NCI-H345 treated with DMSO at 0.1 percent for 48 hours (cell line): ENCODE data around the gene XXYLT1.
A peak's percentile ranks its signal among the peaks of the same experiment; 100 is the strongest.

Source experiments
- DNase-seq: peaks from one replicate; lab custom pipeline; 2025; ENCODE audit not compliant: unreplicated experiment; lab: John Stamatoyannopoulos, UW

The XXYLT1 gene

DNA sequence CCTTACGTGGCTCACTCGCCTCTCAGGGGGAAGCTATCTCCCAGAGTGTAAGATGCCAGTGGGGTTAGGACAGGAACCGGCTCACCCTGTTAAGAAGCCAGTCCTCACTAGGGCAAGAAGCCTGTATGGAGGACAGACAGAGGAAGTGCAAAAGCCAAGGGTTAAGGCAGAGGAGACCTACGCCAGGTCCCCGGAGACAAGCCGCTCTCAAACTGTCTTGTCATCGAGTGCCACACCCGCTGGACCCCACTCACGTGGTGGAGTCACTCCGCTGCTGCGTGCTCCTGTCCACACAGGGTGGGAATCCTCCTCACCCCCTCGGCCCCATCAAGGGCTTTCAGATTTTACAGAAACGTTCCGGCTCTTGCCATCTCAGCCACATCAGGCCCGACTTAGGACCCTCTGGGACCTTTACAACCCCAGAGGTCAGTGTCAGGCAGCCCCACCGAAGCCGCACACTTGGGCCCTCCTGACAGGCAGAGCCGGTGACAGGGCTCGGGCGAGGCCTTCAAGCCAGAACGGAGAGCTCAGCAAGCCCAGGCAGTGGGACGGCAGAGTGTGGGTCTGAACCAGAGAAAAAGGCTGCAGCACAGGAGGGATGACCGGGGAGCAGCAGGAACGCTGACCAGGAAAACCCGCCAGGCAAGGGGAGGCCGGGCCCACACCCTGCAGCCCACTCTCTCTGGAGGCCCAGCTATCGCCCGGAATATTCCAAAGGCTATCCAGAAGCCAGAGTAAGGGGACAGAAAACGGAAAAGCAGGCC, 61.7 kb downstream of the XXYLT1 start:
- no peak for DNase-seq

DNA sequence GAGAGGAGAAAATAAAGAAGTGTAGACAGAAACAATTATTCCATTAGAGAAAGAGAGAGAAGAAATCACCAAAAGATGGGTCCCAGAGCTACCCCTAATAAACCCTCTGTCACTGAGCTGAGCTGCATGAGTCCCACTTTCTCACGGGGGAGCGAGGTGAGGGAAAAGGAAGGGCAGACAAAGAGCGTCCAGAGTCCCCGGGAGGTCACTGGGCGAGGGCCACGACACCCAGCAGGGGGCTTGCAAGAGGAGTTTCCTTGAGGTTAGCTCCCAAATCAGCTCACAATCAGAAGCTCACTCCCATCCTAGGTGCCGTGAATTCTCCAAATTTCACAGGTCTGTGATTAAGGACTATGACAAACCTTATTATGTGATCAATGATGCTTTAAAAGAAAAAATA, 62.3 kb downstream of the XXYLT1 start:
- no peak for DNase-seq

DNA sequence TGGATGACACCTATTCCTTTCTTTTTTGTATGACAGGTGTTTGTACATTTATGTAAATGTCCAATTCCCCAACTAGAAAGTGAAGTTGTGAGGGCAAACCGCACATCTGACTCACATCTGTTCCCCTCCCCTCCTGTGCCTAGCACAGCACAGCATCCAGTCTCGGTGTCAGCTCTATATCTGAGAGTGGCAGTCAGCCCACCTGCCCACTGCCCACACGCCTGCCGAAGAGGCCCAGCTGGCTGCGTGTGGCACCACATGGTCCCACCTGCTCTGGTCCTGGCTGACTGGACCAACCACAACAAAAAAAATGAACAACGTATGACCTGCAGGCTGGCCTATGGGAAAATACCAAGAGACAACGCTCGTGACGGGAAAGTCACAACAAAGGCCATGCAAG, 62.8 kb downstream of the XXYLT1 start:
- DNase-seq, result no peak

DNA sequence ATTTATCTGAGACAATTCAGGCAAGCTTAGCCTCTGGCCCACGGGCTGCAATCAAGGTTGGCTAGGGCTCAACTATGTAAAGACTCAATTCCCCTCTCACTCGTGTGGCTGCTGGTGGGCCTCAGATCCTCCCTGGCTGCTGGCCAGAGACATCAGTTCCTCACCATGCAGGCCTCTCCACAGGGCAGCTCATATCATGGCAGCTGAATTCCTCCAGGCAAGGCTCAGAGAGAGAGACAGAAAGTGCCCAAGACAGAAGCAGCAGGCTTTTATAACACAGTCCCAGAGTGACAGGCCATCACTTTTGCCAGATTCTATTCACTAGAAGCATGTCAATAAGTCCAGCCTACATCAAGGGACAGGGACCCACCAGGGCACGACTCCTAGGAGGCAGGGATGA, 63.2 kb downstream of the XXYLT1 start:
- no peak for DNase-seq

DNA sequence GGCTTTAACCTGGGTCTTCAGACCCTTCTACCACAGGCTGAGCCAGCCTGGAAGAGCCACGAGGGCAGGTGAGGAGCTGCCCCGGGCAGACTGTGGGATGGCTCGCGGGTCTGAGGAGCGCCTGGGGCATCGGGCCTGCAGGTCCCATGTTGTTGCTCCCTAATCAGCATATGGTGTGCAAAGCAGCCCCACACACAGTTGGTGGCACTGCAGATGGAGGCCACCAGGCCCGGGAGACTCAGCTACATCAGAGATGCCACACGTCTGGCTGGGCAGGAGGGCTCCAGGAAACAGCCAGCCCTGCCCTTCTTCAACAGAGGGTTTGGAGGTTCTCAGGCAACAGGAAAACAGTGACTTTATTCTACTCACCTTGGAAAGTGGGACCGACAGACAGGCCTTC, 63.9 kb downstream of the XXYLT1 start:
- no peak for DNase-seq

GRCh38 chr3:195204360-195205163, 66.4 kb downstream of the XXYLT1 start:
- peak; percentile 80 for DNase-seq

GRCh38 chr3:195203606-195204005, 67.4 kb downstream of the XXYLT1 start:
- DNase-seq, result no peak

DNA sequence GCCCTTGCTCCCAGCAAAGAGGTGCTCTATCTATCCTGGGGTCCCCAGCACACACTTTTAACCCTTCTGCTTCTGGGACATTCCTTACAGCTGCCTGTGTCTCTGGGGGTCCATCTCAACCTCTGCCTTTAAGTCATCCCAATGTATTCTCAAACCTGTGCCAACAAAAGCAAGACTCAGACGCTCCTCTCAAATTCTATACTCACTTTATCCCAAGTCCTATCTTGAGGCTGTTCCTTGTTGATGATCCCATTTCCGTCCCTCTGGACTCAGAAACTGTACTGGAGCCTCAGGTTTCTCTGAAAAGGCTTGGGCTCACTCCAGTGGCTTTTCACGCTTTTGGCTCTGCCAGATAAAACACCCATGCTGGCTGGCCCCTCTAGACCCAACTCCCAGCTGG, 69.7 kb downstream of the XXYLT1 start:
- DNase-seq, result no peak

- DNase-seq, result no peak
These were observed 70.7 kb downstream of the XXYLT1 start for GRCh38 chr3:195200010-195200822.

GRCh38 chr3:195198426-195199346, 72.3 kb downstream of the XXYLT1 start:
- DNase-seq, result no peak

GRCh38 chr3:195197765-195198425, 73.1 kb downstream of the XXYLT1 start:
- no peak for DNase-seq

GRCh38 chr3:195196266-195196665, 74.7 kb downstream of the XXYLT1 start:
- DNase-seq, result no peak

GRCh38 chr3:195195321-195196209, 75.4 kb downstream of the XXYLT1 start:
- DNase-seq, result peak; percentile 97

DNA sequence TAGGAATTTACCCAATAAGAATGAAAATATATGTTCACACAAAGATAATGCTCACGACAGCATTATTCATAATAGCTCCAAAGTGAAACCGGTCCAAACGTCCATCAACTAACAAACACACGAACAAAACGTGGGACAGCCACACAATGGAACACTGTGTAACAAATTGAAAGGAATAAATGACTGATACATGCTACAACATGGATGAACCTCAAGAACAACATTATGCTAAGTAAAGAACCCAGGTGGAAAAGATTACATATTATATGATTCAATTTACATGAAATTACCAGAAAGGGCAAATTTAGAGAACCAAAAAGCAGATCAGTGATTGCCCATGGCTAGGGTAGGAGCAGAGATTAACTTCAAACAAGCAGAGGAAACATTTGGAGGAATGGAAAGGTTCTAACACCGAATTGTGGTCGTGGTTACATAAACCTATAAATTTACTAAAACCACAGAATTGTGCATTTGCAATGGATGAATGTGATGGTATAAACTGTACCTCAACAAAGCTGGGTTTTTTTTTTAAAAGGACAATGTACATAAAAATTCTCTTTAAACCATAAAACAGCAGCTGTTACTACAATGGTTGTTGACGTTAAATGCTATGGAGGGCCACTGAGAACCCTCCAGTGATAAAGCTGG, 76.3 kb downstream of the XXYLT1 start:
- no peak for DNase-seq

GRCh38 chr3:195191580-195191979, 79.4 kb downstream of the XXYLT1 start:
- DNase-seq, result no peak

DNA sequence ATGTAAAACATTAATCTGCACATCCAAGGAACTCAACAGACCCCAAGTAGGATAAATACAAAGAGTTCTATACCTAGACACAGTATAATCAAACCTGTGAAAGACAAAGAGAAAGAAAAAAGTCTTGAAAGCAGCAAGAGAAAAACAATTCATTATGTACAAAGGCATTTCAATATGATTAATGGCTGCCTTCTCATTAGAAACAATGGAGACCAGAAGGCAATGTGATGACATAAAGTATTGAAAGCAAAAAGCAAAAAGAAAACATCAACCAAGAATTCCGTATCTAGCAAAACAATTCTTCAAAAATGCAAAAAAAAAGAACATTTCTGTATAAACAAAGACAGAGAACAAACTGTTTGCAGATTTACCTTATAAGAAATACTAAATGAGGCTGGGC, 81.1 kb downstream of the XXYLT1 start:
- no peak for DNase-seq

DNA sequence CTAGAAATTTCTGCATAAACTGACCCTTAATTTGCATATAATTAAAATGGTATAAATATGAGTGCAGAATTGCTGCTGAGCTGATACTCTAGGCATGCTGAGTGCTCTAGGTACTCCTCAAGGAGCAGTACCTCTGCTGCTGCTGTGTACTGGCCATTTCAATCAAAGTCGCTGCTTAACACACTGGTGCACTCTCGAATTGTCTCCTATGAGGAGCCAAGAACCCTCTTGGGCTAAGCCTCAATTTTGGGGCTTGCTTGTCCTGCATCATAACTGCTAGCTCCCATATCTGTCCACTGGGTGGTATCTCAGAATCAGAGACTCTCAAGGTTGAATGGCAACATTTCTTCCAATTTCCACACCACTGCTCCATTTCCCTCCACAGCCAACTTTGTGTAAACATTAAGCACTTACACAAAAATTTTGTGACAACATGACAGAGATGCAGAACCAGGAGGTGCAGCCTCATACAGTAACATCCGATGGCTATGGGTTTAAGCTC, 82.5 kb downstream of the XXYLT1 start:
- no peak for DNase-seq
